Epithelial cell of esophagus (primary cell): Measurements from ENCODE around the gene DDX51.

Experiments
- DNase-seq: peaks from one replicate; pipeline ENCODE4 v3.0.0; 2010; ENCODE audit warnings: low read depth
- H3K4me3 ChIP-seq: 2 replicates; pipeline ENCODE4 v1.5.1; 2011; ENCODE audit warnings: mild to moderate bottlenecking, low read length, control low read depth
- CTCF ChIP-seq: IDR thresholded peaks from 2 replicates; pipeline ENCODE4 v1.5.1; 2011; ENCODE audit warnings: low read depth, mild to moderate bottlenecking, low read length, control low read depth, inconsistent platforms; ENCODE audit not compliant: insufficient read depth; ENCODE audit errors: missing control alignments

DDX51 gene

DNA sequence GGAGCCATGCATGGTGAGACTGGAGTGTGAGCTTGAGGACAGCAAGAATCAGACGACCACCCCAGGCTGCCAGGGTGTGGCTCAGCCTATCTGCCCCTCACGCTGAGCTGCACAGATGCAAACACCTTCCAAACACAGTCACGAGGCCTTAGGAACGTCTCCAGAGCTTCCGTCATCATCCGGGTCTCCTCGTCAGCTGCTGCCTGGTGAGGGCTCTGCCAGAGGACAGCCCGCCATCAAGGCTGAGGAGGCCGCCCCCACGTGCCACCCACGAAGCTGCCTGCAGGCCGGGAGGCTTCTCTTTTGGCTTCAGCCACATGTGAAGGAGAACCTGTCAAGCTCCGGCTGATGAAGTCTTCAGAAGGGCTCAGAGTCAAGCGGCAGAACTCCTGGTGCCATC lies 13.4 kb downstream of the DDX51 start:
- no peak for TF ChIP-seq CTCF
- no peak overlapping the region for H3K4me3 ChIP-seq
- no peak for DNase-seq

- DNase-seq: no peak
- TF ChIP-seq CTCF: no peak
- H3K4me3 ChIP-seq: no peak overlapping the region
Observed at GRCh38 chr12:132129007-132129406, 15.1 kb downstream of the DDX51 start.

DNA sequence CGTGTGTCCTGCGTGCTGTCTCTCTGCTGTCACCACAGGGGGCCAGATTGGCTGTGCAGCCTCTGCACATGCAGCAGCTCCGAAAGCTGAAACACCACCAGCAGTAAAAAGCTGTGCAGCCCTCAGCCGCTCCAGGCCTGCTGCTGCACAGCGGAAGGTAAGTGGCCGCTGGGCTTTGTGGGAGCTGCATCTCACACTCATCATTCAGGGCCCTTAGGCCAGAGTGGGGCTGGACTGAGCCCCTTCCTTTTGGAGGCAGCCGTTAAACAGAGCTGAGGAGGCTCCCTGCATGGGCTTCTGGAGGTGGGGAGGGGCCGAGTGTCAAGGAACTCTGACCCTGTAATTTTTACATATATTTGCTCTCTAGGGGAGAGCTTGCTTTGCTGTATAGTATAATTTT lies 17.1 kb downstream of the DDX51 start:
- DNase-seq: no peak
- H3K4me3 ChIP-seq: no peak overlapping the region
- no peak for TF ChIP-seq CTCF

- no peak for DNase-seq
- H3K4me3 ChIP-seq: no peak overlapping the region
- no peak for TF ChIP-seq CTCF
Observed at GRCh38 chr12:132125736-132126135, 18.4 kb downstream of the DDX51 start.

GRCh38 chr12:132124766-132125425 lies 19.2 kb downstream of the DDX51 start:
- no peak for DNase-seq
- TF ChIP-seq CTCF: no peak
- no peak overlapping the region for H3K4me3 ChIP-seq

GRCh38 chr12:132123970-132124765 lies 20.0 kb downstream of the DDX51 start:
- no peak overlapping the region for H3K4me3 ChIP-seq
- no peak for DNase-seq
- TF ChIP-seq CTCF: no peak

- no peak for TF ChIP-seq CTCF
- DNase-seq: no peak
- no peak overlapping the region for H3K4me3 ChIP-seq
Observed at GRCh38 chr12:132121283-132121682, 22.8 kb downstream of the DDX51 start.
